NCI-H446 (cell line): ENCODE data around the gene MICAL1.

ENCODE experiments used
- DNase-seq, 2 experiments: peaks; one replicate each; lab custom pipeline; 2025; lab: John Stamatoyannopoulos, UW

The MICAL1 gene

GRCh38 chr6:109429496-109429895, 26.1 kb downstream of the MICAL1 start:
- DNase-seq = no peak

- DNase-seq = peak in 1 of 2 experiments; percentile 33
These were observed 26.6 kb downstream of the MICAL1 start for GRCh38 chr6:109428889-109429477.

GRCh38 chr6:109424946-109425345, 30.6 kb downstream of the MICAL1 start:
- no peak for DNase-seq

- DNase-seq = no peak
These were observed 34.4 kb downstream of the MICAL1 start for GRCh38 chr6:109421184-109421583.

- DNase-seq = no peak
These were observed 34.8 kb downstream of the MICAL1 start for GRCh38 chr6:109420751-109421150.

- DNase-seq = no peak
These were observed 37.9 kb downstream of the MICAL1 start for GRCh38 chr6:109417646-109418045.

- DNase-seq = no peak
These were observed 44.5 kb downstream of the MICAL1 start for GRCh38 chr6:109411034-109411433.

- no peak for DNase-seq
These were observed 49.4 kb downstream of the MICAL1 start for GRCh38 chr6:109406196-109406595.

- DNase-seq = no peak
These were observed 58.6 kb downstream of the MICAL1 start for GRCh38 chr6:109397020-109397419.

- no peak for DNase-seq
These were observed 59.4 kb downstream of the MICAL1 start for GRCh38 chr6:109396046-109396718.
